Liver (tissue), 9 donors: ENCODE results near the gene MORF4L1. TPM values are rescaled to one million over a fixed set of nuclear protein-coding genes. Genes with fewer than 3 reads are reported as not detected.
"Not testable (repeated sequence)": the region's sequence is repeated elsewhere in the genome, so short reads cannot be mapped to it uniquely, and the experiment has no call there.

ENCODE experiments used
- DNase-seq: peaks from one replicate; pipeline ENCODE4 v3.0.0-alpha.2; 2017; ENCODE audit warnings: low spot score
- H3K27ac ChIP-seq, 2 donors: one replicate each; pipeline ENCODE4 v1.7.0; 2013; ENCODE audit warnings: inconsistent platforms in 2 of 2, low read length in 2 of 2, control low read depth in 1 of 2, low read depth in 1 of 2, mild to moderate bottlenecking in 1 of 2
- H3K27me3 ChIP-seq, 4 donors: one replicate each; pipeline versions ENCODE4 v1.6.1 to v1.7.0; 2013; ENCODE audit warnings: low read length in 3 of 4, inconsistent platforms in 1 of 4, mild to moderate bottlenecking in 1 of 4, moderate library complexity in 1 of 4; ENCODE audit not compliant: control insufficient read depth in 4 of 4, insufficient read depth in 4 of 4
- H3K36me3 ChIP-seq, 4 donors: one replicate each; pipeline versions ENCODE4 v1.6.1 to v1.7.0; 2013; ENCODE audit warnings: low read length in 3 of 4, mild to moderate bottlenecking in 3 of 4, low read depth in 1 of 4, moderate library complexity in 1 of 4; ENCODE audit not compliant: control insufficient read depth in 4 of 4, insufficient read depth in 3 of 4
- H3K4me1 ChIP-seq, 4 donors: one replicate each; pipeline versions ENCODE4 v1.6.1 to v1.7.0; 2013; ENCODE audit warnings: low read length in 3 of 4, mild to moderate bottlenecking in 3 of 4, moderate library complexity in 1 of 4; ENCODE audit not compliant: control insufficient read depth in 4 of 4, insufficient read depth in 4 of 4
- H3K4me3 ChIP-seq, 3 donors: one replicate each; pipeline versions ENCODE4 v1.6.1 to v1.7.0; 2013; ENCODE audit warnings: low read length in 3 of 3, control low read depth in 1 of 3, low read depth in 1 of 3, mild to moderate bottlenecking in 1 of 3
- H3K9ac ChIP-seq, 2 donors: one replicate each; pipeline ENCODE4 v1.7.0; 2013; ENCODE audit warnings: low read length in 2 of 2, mild to moderate bottlenecking in 2 of 2, moderate library complexity in 2 of 2, control low read depth in 1 of 2, low read depth in 1 of 2
- H3K9me3 ChIP-seq, 4 donors: one replicate each; pipeline versions ENCODE4 v1.6.1 to v1.7.0; 2013; ENCODE audit warnings: low read length in 3 of 4; ENCODE audit not compliant: control insufficient read depth in 4 of 4
- FOXA2 ChIP-seq: IDR thresholded peaks from 2 replicates; pipeline ENCODE4 v1.6.1; 2016; ENCODE audit warnings: antibody characterized with exemption
- HNF4G ChIP-seq: IDR thresholded peaks from 2 replicates; pipeline ENCODE4 v1.6.1; 2016; ENCODE audit warnings: antibody characterized with exemption
- JUND ChIP-seq, 2 donors: IDR thresholded peaks; 2 replicates each; pipeline ENCODE4 v1.6.1; 2016; ENCODE audit warnings: antibody characterized with exemption in 2 of 2
- NR2F2 ChIP-seq: IDR thresholded peaks from 2 replicates; pipeline ENCODE4 v1.6.1; 2016; ENCODE audit warnings: antibody characterized with exemption
- SP1 ChIP-seq: IDR thresholded peaks from 2 replicates; pipeline ENCODE4 v1.6.1; 2018; ENCODE audit warnings: antibody characterized with exemption, mild to moderate bottlenecking
- YY1 ChIP-seq: IDR thresholded peaks from 2 replicates; pipeline ENCODE4 v1.6.1; 2016; ENCODE audit warnings: antibody characterized with exemption, mild to moderate bottlenecking
- WGBS: extraction: QIAGEN DNeasy Blood & Tissue Kit; methylation state at CpG from one replicate; pipeline ENCODE4 v1.1.7; 2013; 5-methylcytosine and 5-hydroxymethylcytosine counted together
- polyA plus RNA-seq, 2 donors: library from polyadenylated mRNA; stranded (reverse) in 1 of 2; unstranded in 1 of 2; fragments of 200-250 nt in 1 of 2; fragments of >200 nt in 1 of 2; fragmentation: Nextera tagmentation in 1 of 2; extraction: Ambion mirVana in 1 of 2; gene quantifications; one replicate each; pipeline versions ENCODE4 v1.2.1 to v1.2.3, GENCODE V29; 2013 to 2015
- total RNA-seq, 2 donors: library from RNA; depleted of rRNA; stranded (reverse); fragments of >200 nt; gene quantifications; one replicate each; pipeline ENCODE4 v1.2.3, GENCODE V29; 2014
- TF ChIP-seq, protein P1 (sequence below): IDR thresholded peaks from 2 replicates; pipeline ENCODE4 v1.6.1; 2016; ENCODE audit warnings: antibody characterized with exemption, mild to moderate bottlenecking
- TF ChIP-seq, protein P2 (sequence below): IDR thresholded peaks from 2 replicates; pipeline ENCODE4 v1.6.1; 2016; ENCODE audit warnings: antibody characterized with exemption
- donor health status: healthy.
- donor health status: healthy.
- donor health status: healthy.
- donor health status: healthy.
- donor health status: healthy.

MORF4L1 gene
- total and polyA plus RNA-seq, 4 donors, result 67.5 to 134 (median 123) TPM

DNA sequence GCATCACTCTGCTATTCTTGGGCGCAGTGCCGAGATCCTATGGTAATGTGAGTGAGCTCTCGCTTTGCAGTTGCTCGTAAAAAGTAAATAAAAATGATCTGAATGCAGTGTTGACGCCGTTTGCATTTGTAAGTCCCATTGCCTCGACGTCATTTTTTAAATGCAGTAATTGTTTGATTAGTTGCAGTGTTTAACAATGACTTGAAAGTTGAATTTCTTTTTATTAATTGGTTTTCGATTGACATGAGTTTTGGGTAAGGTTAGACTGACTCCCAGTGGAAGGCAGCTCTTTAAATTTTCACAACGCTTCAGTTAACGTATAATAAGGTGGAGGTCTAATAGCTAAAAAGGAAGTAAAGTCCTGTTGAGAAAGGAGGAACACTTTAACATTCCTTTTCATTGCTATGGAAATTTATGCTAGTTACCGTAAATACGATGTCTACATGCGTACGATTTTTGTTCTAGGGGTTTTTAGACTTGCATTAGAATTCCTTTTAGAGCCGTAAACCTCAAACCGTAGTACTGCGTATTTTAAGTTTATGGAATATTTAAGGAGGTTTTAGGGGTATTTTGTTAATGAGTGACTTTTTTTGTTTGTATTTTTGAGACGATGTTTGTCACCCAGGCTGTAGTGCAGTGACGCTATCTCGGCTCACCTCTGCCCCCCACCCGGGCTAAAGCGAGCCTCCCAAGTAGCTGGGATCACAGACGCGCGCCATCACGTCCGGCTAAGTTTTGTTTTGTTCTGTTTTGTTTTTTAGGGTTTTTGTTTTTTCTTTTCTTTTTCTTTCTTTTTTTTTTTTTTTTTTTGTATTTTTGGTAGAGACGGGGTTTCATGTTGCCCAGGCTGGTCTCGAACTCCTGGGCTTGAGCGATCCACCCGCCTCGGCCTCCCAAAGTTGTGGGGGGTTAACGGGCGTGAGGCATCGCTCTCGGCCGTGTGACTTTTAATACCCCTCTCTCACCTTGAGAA, 1.4 kb downstream of the MORF4L1 start:
- no peaks in the 10 kb centered on the region for H3K9me3 ChIP-seq
- H3K36me3 ChIP-seq, result no peaks in the 10 kb centered on the region
- DNase-seq, result peak; percentile 59
- peak overlapping the region; percentile 99 to 100 for H3K27ac ChIP-seq
- peak overlapping the region; percentile 75 to 99 (median 81) for H3K4me3 ChIP-seq
- H3K9ac ChIP-seq, result peak overlapping the region; percentile 81 to 100
- H3K4me1 ChIP-seq, result peaks cover 9 to 33% (median 22%) of the 10 kb centered on the region in 4 donors
- TF ChIP-seq FOXA2, result no peak
- TF ChIP-seq YY1, result peak; percentile 97
- TF ChIP-seq NR2F2, result no peak
- TF ChIP-seq, protein P1, sequence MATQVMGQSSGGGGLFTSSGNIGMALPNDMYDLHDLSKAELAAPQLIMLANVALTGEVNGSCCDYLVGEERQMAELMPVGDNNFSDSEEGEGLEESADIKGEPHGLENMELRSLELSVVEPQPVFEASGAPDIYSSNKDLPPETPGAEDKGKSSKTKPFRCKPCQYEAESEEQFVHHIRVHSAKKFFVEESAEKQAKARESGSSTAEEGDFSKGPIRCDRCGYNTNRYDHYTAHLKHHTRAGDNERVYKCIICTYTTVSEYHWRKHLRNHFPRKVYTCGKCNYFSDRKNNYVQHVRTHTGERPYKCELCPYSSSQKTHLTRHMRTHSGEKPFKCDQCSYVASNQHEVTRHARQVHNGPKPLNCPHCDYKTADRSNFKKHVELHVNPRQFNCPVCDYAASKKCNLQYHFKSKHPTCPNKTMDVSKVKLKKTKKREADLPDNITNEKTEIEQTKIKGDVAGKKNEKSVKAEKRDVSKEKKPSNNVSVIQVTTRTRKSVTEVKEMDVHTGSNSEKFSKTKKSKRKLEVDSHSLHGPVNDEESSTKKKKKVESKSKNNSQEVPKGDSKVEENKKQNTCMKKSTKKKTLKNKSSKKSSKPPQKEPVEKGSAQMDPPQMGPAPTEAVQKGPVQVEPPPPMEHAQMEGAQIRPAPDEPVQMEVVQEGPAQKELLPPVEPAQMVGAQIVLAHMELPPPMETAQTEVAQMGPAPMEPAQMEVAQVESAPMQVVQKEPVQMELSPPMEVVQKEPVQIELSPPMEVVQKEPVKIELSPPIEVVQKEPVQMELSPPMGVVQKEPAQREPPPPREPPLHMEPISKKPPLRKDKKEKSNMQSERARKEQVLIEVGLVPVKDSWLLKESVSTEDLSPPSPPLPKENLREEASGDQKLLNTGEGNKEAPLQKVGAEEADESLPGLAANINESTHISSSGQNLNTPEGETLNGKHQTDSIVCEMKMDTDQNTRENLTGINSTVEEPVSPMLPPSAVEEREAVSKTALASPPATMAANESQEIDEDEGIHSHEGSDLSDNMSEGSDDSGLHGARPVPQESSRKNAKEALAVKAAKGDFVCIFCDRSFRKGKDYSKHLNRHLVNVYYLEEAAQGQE, result peak; percentile 7
- TF ChIP-seq, protein P2, sequence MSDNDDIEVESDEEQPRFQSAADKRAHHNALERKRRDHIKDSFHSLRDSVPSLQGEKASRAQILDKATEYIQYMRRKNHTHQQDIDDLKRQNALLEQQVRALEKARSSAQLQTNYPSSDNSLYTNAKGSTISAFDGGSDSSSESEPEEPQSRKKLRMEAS, result no peak
- under 1% methylated on average over 38 of the region's 38 CpGs for WGBS
- no peaks in the 10 kb centered on the region for H3K27me3 ChIP-seq

DNA sequence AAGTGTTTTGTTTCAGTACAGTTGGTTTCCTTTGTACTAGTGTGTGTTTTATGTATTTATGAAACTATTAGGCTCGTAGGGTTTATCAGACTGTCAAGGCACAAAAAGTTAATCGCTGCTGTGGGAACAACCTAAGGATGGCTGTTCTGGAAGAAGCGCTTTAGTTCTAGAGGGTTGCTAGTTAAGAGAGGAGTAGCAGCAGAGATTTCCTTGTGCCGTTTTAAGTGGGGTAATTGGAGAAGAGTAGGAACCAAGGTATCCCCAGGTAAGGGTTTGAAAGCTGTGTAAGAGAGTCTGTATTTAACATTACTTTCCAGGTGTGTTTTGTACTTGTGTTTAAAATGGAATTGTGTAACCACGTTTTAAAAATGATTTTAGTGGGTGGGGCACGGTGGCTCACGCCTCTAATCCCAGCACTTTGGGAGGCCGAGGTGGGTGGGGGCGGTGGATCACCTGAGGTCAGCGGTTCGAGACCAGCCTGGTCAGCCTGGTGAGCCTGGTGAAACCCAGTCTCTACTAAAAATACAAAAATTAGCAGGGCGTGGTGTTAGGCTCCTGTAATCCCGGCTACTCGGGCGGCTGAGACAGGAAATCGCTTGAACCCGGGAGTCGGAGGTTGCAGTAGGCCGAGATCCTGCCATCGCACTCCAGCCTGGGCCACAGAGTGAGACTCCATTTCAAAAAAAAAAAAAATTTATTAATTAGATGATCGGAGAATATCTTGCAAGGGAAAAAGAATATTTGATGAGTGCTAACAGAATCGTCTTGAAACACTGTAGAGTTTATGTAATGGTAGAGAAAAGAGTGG, 2.6 kb downstream of the MORF4L1 start:
- 68% methylated on average over 22 of the region's 22 CpGs for WGBS
- H3K4me3 ChIP-seq, result peak overlapping the region in 1 of 3 donors; percentile 81
- no peaks in the 10 kb centered on the region for H3K36me3 ChIP-seq
- peak overlapping the region in 1 of 2 donors; percentile 16 for H3K27ac ChIP-seq
- H3K9ac ChIP-seq, result peak overlapping the region in 1 of 2 donors; percentile 54
- no peaks in the 10 kb centered on the region for H3K9me3 ChIP-seq
- DNase-seq, result no peak
- H3K4me1 ChIP-seq, result peaks cover 14 to 44% (median 34%) of the 10 kb centered on the region in 4 donors
- no peaks in the 10 kb centered on the region for H3K27me3 ChIP-seq
- TF ChIP-seq SP1 (no peak), HNF4G (no peak), JUND (IDR thresholded peaks at IDR 0.05) (no peak)

DNA sequence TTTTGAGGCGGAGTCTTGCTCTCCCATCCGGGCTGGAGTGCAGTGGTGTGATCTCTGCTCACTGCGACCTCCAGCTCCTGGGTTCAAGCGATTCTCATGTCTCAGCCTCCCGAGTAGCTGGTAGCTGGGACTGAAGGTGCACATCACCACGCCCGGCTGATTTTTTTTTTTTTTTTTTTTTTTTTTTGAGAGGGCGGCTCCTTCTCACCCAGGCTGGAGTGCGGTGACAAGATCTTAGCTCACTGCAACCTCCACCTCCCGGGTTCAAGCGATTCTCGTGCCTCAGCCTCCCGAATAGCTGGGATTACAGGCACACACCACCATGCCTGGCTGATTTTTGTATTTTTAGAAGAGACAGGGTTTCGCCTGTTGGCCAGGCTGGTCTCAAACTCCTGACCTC, 4.3 kb downstream of the MORF4L1 start:
- DNase-seq, H3K9me3 ChIP-seq, H3K36me3 ChIP-seq, H3K4me3 ChIP-seq, H3K27me3 ChIP-seq, H3K27ac ChIP-seq, H3K9ac ChIP-seq: not testable (repeated sequence)
- H3K4me1 ChIP-seq, result peaks cover 17 to 57% (median 42%) of the 10 kb centered on the region in 4 donors
- 83% methylated on average over 14 of the region's 14 CpGs for WGBS
